ENCODE results near the gene ASB1.
"Not testable (repeated sequence)": the region's sequence is repeated elsewhere in the genome, so short reads cannot be mapped to it uniquely, and the experiment has no call there.

The ASB1 gene

GRCh38 chr2:238440767-238441166 lies 14.0 kb downstream of the ASB1 start:
- Histone ChIP-seq H3K9me2 (ENCODE audit: low read depth, low read length) (no peaks in the 10 kb centered on the region), H3K4me2 (ENCODE audit: low read length) (no peak overlapping the region), H3K36me3 (ENCODE audit: insufficient read depth, low read length) (peaks cover 67% of the 10 kb centered on the region), H3K4me1 (ENCODE audit: insufficient read depth, low read length, severe bottlenecking) (no peaks in the 10 kb centered on the region), H3K9ac (ENCODE audit: low read length) (no peak overlapping the region), H3K9me3 (ENCODE audit: low read length) (no peaks in the 10 kb centered on the region), H4K20me1 (ENCODE audit: insufficient read depth, low read length) (no peaks in the 10 kb centered on the region), H3F3A (ENCODE audit: insufficient read depth, low read length) (no peaks in the 10 kb centered on the region), H3K27ac (ENCODE audit: low read depth, low read length, poor library complexity, severe bottlenecking) (no peak overlapping the region), H2AFZ (ENCODE audit: low read length) (no peak overlapping the region), H3K4me3 (ENCODE audit: low read depth, low read length, poor library complexity, severe bottlenecking) (no peak overlapping the region), H3K79me2 (ENCODE audit: insufficient read depth, low read length) (peaks cover 20% of the 10 kb centered on the region), H3K27me3 (ENCODE audit: insufficient read depth, low read length) (no peaks in the 10 kb centered on the region)
- no peak for TF ChIP-seq EZH2 (IDR thresholded peaks at IDR 0.05; ENCODE audit: borderline replicate concordance, low read length)

- no peaks in the 10 kb centered on the region for H3K4me1 ChIP-seq (ENCODE audit: insufficient read depth, low read length, severe bottlenecking)
- H3F3A ChIP-seq (ENCODE audit: insufficient read depth, low read length) = no peaks in the 10 kb centered on the region
- no peak overlapping the region for H3K27ac ChIP-seq (ENCODE audit: low read depth, low read length, poor library complexity, severe bottlenecking)
- no peak overlapping the region for H3K4me3 ChIP-seq (ENCODE audit: low read depth, low read length, poor library complexity, severe bottlenecking)
- no peaks in the 10 kb centered on the region for H3K9me3 ChIP-seq (ENCODE audit: low read length)
- H3K9me2 ChIP-seq (ENCODE audit: low read depth, low read length) = no peaks in the 10 kb centered on the region
- no peak overlapping the region for H2AFZ ChIP-seq (ENCODE audit: low read length)
- TF ChIP-seq CTCF (IDR thresholded peaks at IDR 0.05; ENCODE audit: low read length) (no peak), EZH2 (IDR thresholded peaks at IDR 0.05; ENCODE audit: borderline replicate concordance, low read length) (no peak)
- H3K36me3 ChIP-seq (ENCODE audit: insufficient read depth, low read length) = peaks cover 72% of the 10 kb centered on the region
- no peak overlapping the region for H3K9ac ChIP-seq (ENCODE audit: low read length)
- H3K27me3 ChIP-seq (ENCODE audit: insufficient read depth, low read length) = no peaks in the 10 kb centered on the region
- H3K79me2 ChIP-seq (ENCODE audit: insufficient read depth, low read length) = peaks cover 20% of the 10 kb centered on the region
- no peaks in the 10 kb centered on the region for H4K20me1 ChIP-seq (ENCODE audit: insufficient read depth, low read length)
- H3K4me2 ChIP-seq (ENCODE audit: low read length) = no peak overlapping the region
These were observed 14.8 kb downstream of the ASB1 start for GRCh38 chr2:238441262-238442114.

GRCh38 chr2:238442257-238442656 lies 15.5 kb downstream of the ASB1 start:
- H3F3A ChIP-seq (ENCODE audit: insufficient read depth, low read length); H4K20me1 ChIP-seq (ENCODE audit: insufficient read depth, low read length); H2AFZ ChIP-seq (ENCODE audit: low read length); H3K4me1 ChIP-seq (ENCODE audit: insufficient read depth, low read length, severe bottlenecking); H3K9me2 ChIP-seq (ENCODE audit: low read depth, low read length); H3K27ac ChIP-seq (ENCODE audit: low read depth, low read length, poor library complexity, severe bottlenecking); H3K4me2 ChIP-seq (ENCODE audit: low read length); H3K9me3 ChIP-seq (ENCODE audit: low read length); H3K4me3 ChIP-seq (ENCODE audit: low read depth, low read length, poor library complexity, severe bottlenecking); H3K27me3 ChIP-seq (ENCODE audit: insufficient read depth, low read length); H3K9ac ChIP-seq (ENCODE audit: low read length): not testable (repeated sequence)
- H3K36me3 ChIP-seq (ENCODE audit: insufficient read depth, low read length) = peaks cover 80% of the 10 kb centered on the region
- peaks cover 20% of the 10 kb centered on the region for H3K79me2 ChIP-seq (ENCODE audit: insufficient read depth, low read length)

- H3K79me2 ChIP-seq (ENCODE audit: insufficient read depth, low read length) = peaks cover 17% of the 10 kb centered on the region
- no peaks in the 10 kb centered on the region for H3F3A ChIP-seq (ENCODE audit: insufficient read depth, low read length)
- TF ChIP-seq CTCF (IDR thresholded peaks at IDR 0.05; ENCODE audit: low read length) (no peak), EZH2 (IDR thresholded peaks at IDR 0.05; ENCODE audit: borderline replicate concordance, low read length) (no peak)
These were observed 17.5 kb downstream of the ASB1 start for GRCh38 chr2:238444242-238444641.

More at GRCh38 chr2:238444242-238444641, 17.5 kb downstream of the ASB1 start:
- H3K4me1 ChIP-seq (ENCODE audit: insufficient read depth, low read length, severe bottlenecking) = no peaks in the 10 kb centered on the region
- H2AFZ ChIP-seq (ENCODE audit: low read length) = no peak overlapping the region
- no peaks in the 10 kb centered on the region for H4K20me1 ChIP-seq (ENCODE audit: insufficient read depth, low read length)
- no peaks in the 10 kb centered on the region for H3K9me3 ChIP-seq (ENCODE audit: low read length)
- no peaks in the 10 kb centered on the region for H3K9me2 ChIP-seq (ENCODE audit: low read depth, low read length)
- no peak overlapping the region for H3K4me2 ChIP-seq (ENCODE audit: low read length)
- peaks cover 82% of the 10 kb centered on the region for H3K36me3 ChIP-seq (ENCODE audit: insufficient read depth, low read length)
- H3K27me3 ChIP-seq (ENCODE audit: insufficient read depth, low read length) = no peaks in the 10 kb centered on the region
- H3K4me3 ChIP-seq (ENCODE audit: low read depth, low read length, poor library complexity, severe bottlenecking) = no peak overlapping the region
- H3K9ac ChIP-seq (ENCODE audit: low read length) = no peak overlapping the region
- no peak overlapping the region for H3K27ac ChIP-seq (ENCODE audit: low read depth, low read length, poor library complexity, severe bottlenecking)

Measured in OCI-LY1 (cell line).